Stimulated activated naive CD4-positive, alpha-beta T cell treated with Interleukin-2 at 50 U/mL for 16 hours (primary cell): ENCODE data around the gene PCSK4.
"Not testable (repeated sequence)": the region's sequence is repeated elsewhere in the genome, so short reads cannot be mapped to it uniquely, and the experiment has no call there.

Experiments used
- DNase-seq: peaks from one replicate; lab custom pipeline; 2025; lab: John Stamatoyannopoulos, UW

Gene PCSK4

DNA sequence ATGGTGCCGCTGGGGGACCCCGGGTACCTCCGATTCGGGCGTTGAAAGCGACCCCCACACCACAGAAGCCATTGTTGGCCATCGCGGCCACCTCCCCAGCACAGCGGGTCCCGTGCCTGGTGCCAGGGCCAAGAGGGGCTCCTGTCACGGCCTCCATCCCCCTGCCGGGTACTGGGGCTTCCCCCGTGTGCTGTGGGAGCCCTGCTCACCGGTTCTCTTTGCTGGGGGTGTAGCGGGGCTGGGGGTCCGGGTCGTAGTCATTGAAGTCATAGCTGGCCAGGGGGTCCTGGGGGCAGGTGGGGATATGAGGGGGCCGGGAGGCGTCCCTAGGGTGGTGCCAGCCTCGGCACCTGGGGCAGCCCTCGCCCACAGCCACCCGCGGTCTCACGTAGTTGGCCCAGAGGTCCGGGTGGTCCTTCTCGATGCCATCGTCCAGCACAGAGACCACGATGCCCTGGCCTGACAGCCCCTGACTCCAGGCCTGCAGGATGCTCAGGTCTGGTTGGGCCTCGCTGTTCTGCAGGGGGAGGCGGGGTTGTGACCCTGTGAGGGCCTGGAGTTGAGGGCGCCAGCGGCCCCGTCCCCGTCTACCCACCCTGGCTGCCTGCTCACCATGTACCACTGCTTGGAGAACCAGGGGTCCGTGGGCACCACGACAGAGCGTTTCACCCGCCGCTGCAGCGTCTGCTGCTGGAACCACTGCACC is 2.4 kb downstream of the PCSK4 start:
- no peak for DNase-seq

DNA sequence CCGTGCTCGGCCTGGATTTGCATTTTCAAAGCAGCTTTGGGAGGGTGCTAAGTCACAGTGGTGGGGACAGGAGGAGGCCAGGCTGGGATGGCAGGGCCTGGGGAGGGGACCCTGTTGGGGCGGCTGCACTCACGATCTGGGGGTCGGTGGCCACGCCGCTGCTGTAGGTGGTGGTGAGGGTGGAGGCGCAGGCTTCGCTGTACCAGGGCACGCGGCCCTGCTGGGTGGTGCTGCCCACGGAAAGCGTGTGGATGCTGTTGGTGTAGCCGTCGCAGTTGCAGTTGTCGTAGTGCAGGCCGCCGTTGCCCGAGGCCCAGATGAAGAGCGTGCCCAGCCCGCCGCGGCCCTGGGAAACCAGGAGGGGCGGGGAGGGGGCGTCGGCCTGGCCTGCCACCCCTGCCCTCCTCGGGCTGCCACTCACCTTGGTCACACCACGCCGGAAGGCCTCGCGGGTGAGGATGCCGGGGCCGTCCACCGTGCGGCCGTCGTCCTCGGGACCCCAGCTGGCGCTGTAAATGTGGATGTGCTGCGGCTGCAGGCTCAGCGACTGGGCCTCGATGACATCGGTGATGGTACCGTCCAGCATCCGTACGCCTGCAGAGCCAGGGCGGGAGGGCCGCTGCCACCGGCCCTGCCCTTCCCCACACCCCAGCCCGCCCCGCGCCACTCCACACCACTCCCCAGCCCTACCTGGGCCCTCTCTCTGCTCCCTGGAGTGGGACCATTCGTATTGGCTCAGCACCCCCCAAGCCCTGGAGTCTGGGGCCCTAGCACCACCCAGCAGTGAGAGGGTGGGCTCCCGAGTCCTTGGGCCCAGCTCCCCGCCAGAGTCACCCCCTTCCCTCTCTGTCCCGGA is 3.2 kb downstream of the PCSK4 start:
- no peak for DNase-seq

DNA sequence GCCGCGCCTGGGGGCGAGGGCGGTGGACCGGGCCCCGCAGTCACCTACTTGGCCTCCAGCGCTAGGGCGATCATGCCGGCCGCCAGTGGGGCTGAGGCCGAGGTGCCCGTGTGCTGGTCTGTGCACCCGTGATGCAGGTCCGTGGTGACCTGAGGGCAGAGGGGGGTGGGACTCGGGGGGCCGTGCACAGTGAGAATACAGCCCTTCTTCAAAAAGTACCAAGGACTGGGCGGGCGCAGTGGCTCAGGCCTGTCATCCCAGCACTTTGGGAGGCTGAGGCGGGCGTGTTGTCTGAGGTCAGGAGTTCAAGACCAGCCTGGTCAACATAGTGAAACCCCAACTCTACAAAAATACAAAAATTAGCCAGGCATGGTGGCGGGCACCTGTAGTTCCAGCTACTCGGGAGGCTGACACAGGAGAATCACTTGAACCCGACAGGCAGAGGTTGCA is 6.1 kb downstream of the PCSK4 start:
- no peak for DNase-seq

DNA sequence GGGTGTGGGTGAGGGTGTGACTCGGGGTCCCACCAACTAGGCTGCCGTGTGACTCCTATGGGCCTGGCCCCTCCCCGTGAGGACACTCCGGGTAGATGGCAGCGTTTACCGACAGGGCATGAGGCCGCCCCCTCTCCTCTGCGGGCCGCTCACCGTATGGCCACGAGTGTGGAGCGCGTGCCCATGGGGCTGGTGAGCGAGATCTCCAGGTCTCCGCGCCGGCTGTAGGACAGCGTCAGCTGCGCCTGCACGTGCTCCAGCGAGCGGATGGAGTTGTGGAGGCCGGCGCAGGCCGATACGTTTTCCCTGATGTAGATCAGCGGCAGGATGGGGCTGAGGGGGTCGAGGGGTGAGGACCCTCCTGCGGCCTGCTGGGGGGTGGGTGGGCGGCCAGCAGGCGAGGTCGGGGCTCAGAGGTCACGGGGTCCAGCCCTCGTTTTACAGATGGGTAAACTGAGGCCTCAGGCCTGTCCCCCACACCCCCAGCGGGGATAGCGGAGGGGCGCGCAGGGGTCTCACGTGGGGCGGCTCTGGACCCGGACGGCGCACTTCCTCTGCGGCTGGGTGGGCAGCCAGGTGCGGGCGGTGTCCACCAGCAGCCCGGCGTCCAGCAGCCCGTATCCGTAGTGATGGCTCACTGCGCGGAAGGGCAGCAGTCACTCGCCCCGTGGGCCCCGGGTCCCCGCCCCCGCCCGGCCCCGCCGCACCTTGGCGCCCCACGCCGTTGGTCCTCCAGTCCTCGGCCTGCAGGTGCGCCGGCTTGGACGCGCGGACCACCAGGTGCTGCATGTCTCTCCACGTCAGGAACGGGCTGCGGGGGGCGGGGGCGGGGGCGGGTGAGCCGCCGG is 6.8 kb downstream of the PCSK4 start:
- no peak for DNase-seq

DNA sequence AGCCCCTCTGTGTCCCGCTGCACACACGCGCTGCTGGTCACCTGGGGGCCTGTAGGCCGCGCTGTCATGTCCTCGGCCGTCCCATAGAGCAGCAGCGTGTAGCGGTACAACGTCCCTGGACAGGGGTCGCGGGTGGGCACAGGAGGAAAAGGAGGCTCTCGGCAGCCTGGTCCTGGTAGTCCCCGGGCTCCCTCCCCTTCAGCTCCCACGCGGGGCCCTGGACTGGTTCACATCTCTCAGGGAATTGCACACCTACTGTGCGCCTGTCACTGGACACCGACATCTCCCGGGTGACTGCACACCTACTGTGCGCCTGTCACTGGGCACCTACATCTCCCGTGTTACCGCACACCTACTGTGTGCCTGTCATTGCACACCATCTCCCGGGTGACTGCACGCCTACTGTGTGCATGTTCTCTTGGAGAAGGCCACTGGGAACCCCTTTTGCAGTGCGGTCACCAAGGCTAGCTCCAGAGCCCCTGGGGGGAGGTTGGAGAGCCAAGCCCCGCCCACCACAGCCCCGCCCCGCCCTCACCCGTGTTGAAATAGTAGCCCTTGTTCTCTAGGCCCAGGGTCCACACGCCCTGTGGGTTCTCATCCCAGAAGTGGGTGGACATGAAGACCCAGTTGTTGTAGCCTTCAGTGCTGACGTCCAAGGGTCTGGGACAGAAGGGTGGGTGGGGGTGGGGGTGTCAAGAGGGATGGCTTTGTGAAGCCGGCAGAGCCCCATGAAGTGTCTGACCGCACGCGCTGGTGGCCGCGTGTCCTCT is 7.6 kb downstream of the PCSK4 start:
- DNase-seq, result no peak

DNA sequence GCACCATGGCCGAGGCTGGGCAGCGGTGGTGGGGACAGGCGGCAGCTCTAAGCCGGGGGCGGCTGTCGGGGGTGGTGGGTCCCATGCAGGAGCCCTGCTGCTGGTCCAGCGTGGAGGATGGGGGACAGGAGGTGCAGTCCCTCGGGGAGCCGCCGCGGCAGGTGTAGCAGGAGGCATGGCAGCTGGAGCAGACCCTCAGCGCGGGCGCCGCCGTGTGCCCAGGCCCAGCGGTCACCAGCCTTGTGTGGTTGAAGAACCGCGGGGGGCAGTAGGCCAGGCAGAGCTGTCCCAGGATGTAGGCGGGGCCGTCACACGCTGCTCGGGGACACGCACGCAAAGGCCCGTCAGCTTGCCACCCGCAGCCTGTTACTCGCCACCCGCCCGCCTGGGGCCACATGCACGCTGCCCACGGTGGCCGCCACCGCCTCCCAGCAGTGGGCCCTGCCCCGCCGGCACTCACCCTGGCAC is 8.2 kb downstream of the PCSK4 start:
- DNase-seq, result no peak

DNA sequence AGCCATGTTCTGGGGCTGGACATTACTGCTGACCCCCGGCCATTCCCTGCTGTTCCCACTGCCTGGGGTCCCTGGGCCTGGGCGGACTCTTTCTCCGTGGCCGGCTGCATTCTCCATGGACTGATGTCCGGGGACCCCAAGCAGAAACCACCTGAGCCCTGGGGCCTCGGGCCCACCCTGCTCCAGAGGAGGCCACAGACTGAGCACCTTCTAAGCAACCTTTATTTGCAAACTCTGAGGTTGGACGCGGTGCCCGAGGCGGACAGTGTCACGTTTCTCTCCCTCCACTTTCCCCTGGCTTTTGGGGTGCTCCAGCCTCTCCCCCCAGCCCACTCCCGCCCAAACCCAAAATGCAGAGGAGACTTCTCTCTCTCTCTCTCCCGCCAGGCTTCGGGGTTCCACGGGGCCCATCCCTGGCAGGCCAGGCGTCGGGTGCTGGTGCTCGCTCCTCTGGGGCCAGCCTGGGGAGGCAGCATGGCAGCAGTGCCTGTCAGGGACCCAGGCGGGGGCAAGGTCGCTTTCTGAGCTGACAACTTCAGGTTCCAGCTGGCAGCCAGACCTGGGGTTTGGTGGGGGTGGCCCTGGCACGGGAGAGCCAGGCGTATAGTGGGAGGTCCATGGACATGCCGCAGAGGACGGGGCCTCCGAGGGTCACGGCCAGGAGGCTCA is 8.8 kb downstream of the PCSK4 start:
- DNase-seq, result no peak

DNA sequence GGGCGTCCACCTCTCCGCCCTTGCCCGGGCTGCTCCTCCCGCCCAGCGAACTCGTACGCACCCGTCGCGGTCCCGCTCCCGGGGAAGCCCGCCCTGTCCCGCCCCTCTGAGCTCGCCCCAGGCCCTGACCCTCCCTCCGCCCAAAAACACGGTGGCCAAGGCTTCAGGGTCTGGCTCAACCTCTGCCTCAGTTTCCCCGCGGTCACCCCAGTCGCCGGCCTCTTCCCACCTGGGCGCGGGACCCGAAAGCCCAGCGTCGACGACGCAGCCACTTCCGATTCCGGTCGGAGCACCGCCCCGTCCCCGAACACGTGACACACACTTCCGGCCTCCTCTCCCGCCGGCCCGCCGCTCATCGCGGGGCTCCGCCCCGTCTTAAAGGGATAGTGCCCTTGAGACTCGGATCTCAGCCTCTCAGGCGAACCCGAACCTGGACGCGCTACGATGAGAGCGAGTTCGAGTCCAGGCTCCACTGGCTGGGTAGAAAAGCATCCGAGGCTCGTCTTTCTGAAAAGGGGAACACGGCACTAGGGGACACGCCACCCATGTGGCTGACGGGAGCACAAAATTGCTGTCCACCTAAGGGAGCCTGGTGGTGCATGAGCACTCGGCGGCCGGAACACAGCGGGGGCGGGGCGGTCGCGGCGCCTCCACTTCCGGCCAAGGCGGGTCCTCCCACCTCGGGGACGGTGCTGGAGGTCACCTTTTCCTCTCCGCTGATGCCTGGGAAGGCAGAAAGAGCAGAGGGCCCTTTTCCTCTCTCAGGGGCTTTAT is 11.0 kb downstream of the PCSK4 start, which contains the start of gene C19orf25:
Gene C19orf25, minus strand, starts transcription at position 282 of the 774 bp plus-strand sequence. CDS start 312 bp downstream, outside the sequence.
- peak; percentile 92 for DNase-seq

DNA sequence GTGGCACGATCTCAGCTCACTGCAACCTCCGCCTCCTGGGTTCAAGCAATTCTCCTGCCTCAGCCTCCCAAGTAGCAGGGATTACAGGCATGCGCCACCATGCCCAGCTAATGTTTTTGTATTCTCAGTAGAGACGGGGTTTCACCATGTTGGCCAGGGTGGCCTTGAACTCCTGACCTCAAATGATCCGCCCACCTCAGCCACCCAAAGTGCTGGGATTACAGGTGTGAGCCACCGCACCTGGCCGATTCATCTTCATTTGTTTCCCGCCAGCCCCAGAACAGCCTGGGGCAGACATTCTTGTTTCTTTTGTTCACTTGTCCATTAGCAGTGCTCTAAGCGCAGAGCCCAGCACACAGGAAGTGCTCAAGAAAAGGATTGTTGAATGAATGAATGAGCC is 13.1 kb downstream of the PCSK4 start:
- DNase-seq, result not testable (repeated sequence)

DNA sequence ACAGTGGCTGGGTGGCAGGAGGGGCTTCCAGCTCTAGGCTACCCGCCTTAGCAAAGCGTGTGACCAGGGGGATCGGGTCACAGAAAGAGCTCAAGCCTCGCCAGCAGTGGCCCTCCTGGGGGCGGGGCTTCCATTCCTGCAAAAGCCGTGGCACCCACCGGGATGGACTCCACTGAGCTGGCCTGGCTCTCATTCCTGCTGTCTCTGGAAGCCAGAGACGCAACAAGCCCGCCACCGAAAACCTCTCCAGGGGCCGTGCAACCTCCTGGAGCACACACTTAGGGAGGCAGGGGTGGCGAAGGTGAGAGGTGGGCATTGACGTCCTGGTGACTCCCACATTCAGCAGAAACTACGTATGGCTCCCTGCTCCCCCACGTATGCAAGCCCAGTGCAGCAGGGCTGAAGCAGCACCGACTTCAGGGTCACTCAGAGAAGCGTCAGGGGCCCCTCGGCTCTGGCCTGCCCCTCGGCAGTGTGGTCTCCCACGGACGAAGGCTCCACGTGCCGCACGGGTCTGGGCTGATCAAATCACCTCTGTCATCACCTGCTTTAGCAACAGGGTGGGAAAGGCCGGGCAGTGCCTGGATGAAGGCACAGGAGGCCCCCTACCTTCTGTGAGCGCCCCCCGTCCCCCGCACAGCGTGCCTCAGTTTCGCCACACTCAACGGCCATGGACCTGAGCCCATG is 14.3 kb downstream of the PCSK4 start:
- no peak for DNase-seq

DNA sequence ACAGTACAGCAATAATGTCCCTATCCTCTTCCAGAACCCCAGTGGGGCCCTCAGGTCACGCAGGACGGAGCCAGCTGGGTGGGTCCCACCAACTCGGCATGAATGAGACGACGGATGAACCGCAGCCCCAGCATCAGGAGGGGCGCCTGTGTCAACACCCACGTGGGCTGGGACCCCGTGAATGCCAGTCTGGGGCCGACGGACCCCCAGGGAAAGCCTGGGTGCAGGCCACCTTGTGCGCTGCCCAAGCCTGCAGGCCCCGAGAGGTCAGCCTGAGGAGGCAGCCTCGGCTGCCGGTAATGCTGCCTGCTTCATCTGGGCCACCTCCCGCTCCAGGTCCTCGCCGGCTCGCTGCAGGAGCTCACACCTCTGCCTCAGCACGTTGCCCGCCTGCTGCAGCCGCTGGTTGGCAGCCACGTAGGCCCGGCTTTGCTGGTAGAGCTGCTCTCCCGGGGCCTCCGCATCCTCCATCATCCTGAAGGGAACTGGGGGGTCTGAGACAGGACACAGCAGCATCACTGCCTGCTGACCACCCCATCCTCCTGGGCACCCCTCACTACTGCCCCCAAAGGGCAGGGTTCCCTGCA is 15.3 kb downstream of the PCSK4 start:
- no peak for DNase-seq

DNA sequence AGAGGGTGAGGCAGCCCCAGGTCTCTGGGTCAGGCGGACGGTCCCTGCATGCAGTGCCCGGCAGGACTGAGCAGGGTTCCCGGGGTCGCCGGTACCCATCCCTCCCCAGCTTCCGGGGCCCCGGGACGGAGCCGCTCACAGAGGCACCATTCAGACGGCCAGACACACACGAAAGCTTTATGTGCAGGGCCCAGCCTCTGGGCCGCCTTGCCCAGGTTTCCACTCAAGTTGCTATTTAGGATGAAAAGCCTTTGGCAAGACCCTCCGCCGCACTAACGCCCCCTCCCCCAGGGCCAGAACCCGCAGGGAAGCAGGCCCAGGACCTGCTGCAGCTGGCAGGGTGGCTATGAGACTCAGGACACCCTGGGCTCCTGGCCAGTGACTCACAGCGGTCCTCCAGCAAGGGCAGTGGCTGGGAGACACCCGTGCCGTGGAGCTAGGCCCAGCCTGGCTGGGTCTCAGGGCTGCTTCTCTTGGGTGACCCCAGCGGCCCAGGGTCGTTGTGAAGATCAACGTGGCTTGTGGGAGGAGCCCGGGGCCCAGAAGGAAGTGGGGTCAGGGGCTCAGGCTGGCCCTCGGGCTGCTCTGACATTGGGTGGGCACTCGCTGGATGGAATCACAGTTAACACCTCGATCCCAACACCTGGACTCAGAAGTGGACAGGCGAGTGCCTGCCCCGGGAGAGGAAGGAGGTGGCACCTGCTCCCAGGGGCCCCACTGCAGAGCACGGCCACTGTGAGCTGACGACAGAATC is 16.0 kb downstream of the PCSK4 start:
- DNase-seq, result no peak

DNA sequence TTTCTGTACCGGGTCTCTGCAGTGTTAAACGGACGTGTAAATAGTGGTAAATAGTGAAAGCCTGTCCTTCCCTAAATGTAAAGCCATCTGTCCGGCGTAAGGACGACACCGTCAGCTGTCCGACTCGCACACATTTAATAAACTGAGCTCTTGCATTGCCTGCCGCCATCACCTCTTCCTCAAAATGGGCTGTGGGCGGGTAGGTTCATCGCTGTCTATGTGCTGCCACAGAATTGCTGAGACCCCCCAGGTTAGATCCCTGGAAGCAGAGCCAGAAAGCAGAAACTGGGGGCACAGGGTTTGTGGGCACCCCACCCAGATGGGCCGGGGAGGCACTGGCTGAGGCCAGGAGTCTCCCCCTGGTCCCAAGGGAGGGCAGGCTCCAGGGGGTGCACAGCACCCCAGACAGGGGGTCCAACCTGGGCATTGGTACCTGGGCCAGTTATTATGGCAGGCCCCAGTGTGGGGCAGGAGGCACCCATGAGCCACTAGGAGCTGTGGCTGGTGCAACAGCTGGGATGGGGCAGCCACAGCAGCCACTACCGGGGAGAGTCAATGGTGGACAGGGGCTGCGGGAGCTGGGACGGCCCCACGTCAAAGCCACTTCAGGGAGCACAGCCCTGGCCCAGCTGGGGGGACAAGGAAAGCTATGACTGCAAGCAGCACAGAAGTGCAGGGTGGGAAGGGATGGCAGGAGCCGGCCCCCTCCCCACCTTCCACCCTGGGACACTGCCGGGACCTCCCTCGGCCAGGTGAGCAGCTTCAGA is 16.9 kb downstream of the PCSK4 start:
- DNase-seq, result no peak

DNA sequence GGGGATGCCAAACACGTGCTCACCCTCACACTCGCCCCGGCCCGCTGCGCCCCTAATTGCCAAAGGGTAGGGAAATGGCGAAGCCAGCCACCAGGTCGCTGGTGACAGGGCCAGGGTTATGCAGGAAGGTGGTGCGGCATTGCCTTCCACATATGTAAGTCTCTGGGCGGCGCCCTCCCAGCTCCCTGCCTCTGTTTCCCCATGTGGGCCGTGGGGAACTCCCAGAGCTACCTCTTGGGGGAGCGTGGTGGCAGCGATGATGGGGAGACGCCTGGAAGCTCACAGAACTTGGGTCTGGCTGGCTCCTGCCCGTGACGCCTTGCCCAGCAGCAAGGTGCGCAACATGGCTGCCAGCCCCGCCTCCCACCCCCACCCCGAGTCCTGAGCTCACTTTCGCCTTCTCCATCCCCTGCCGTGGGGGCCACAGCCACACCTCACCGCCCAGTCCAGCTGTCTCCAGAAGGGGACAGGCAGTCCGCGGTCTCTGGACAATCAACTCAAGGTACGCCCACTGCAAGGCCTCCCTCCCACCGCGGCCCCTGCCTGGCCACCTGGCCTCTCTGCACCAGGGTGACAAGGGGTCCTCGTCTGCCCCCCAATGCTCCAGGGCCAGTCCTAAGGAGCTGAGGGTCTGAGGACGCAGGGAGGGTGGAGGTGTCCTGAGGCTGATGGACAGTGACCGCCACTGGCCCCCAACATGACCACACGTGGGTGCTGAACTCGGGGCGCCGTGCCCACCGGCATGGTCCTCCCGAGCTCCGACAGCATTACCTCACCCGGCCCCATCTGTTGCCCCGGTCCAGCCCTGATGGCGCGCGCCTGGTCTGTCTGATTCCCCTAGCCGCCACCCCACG is 17.7 kb downstream of the PCSK4 start:
- DNase-seq, result no peak

DNA sequence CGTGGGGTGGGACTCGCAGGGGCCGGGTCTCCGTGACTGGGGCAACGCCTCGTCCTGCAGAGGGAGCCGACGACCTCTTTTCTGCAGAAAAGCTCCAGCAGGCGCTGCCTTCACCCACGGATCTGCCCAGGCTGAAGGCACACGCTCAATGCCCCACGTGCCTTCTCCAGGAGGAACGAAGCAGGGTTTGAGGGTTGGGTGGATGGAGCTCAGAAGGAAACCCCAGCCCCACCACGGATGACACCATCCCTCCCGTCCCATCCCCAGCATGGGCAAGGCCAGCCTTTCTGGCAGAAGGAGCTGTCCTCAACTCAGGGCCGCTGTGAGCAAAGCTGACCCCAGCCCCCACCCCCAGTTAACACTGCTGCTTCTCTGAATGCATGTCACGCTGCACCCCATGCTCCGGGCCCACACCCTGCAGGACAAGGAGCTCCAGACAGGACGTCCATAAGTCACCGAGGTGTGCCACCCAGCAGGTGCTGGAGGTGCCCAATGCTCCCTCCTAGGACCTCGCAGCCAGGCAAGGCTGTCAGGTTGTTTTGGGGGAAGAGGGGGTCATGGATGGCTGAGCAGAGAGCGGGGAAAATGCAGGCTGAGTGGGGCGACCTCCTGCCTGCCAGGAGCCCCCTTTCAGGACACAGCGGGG is 18.5 kb downstream of the PCSK4 start:
- DNase-seq, result no peak

DNA sequence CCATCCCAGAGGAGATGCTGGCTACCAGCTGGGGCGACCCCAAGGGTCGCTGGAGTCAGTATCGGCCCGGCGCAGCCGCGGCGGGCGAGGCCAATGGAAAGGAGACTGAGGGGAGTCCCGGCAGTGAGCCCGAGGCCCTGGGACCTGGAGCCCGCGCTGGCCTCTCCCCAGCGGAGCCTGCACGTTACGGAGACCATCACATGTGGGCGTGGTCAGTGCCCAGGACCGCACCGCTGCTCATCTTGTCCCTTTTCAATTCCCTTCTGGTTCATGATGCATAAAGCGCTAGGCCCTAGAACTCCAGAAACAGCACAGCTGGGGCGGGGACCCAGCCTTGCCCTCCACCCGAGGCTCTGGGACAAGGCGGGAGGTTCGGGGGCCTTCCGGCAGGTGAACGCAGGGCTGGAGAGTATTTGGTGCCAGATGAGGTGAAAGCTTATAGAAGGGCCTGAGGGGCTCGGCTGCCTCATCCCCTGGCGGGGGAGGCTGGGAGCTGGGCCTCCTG is 19.1 kb downstream of the PCSK4 start:
- DNase-seq, result no peak
